Measurements from ENCODE around the gene AKAP8L.
A peak's percentile ranks its signal among the peaks of the same experiment; 100 is the strongest.

The AKAP8L gene

GRCh38 chr19:15432629-15433518, 14.1 kb upstream of the AKAP8L start:
- DNase-seq, result peak; percentile 91

- DNase-seq, result no peak
Measured at GRCh38 chr19:15432018-15432494, 13.3 kb upstream of the AKAP8L start.

- no peak for DNase-seq
Measured at GRCh38 chr19:15431396-15432017, 12.7 kb upstream of the AKAP8L start.

GRCh38 chr19:15430526-15431120, 11.8 kb upstream of the AKAP8L start:
- no peak for DNase-seq

GRCh38 chr19:15429825-15430467, 11.2 kb upstream of the AKAP8L start:
- no peak for DNase-seq

GRCh38 chr19:15428956-15429824, 10.4 kb upstream of the AKAP8L start:
- DNase-seq, result no peak

GRCh38 chr19:15427991-15428471, 9.2 kb upstream of the AKAP8L start:
- no peak for DNase-seq

GRCh38 chr19:15427350-15427700, 8.5 kb upstream of the AKAP8L start:
- DNase-seq, result no peak

- no peak for DNase-seq
Measured at GRCh38 chr19:15426485-15427349, 7.9 kb upstream of the AKAP8L start.

- DNase-seq, result no peak
Measured at GRCh38 chr19:15425321-15425950, 6.6 kb upstream of the AKAP8L start.

GRCh38 chr19:15424692-15425272, 6.0 kb upstream of the AKAP8L start:
- DNase-seq, result no peak

- DNase-seq, result no peak
Measured at GRCh38 chr19:15424121-15424520, 5.3 kb upstream of the AKAP8L start.

- no peak for DNase-seq
Measured at GRCh38 chr19:15423130-15423529, 4.3 kb upstream of the AKAP8L start.

GRCh38 chr19:15422296-15423075, 3.7 kb upstream of the AKAP8L start:
- DNase-seq, result no peak

- no peak for DNase-seq
Measured at GRCh38 chr19:15421721-15422260, 3.0 kb upstream of the AKAP8L start.

GRCh38 chr19:15421136-15421695, 2.4 kb upstream of the AKAP8L start:
- no peak for DNase-seq

- DNase-seq, result no peak
Measured at GRCh38 chr19:15419413-15420025, 731 bp upstream of the AKAP8L start.

GRCh38 chr19:15418231-15418578, 583 bp downstream of the AKAP8L start:
- DNase-seq, result peak; percentile 14
